GM23338 (cell line): ENCODE results near the gene SLC2A1. TPM values are rescaled to one million over a fixed set of nuclear protein-coding genes. Genes with fewer than 3 reads are reported as not detected.

Experiments
- ATAC-seq: fragments of 200-7000 bp; cut with Tn5 transposase; 3 replicates; pipeline ENCODE4 v1.9.1; 2020
- DNase-seq: peaks from one replicate; pipeline ENCODE4 v3.0.0-alpha.2; 2015; ENCODE audit warnings: low spot score
- H2AFZ ChIP-seq: fragments of 200-600 bp; sonication (generic); 2 replicates; pipeline ENCODE4 v1.8.0; 2016; ENCODE audit warnings: antibody characterized with exemption, mild to moderate bottlenecking, moderate library complexity
- H3F3A ChIP-seq: fragments of 200-600 bp; sonication (generic); replicated peaks from 2 replicates; pipeline ENCODE4 v1.8.0; 2017; ENCODE audit warnings: antibody characterized with exemption, mixed run types, low read depth
- H3K27ac ChIP-seq: fragments of 200-600 bp; sonication (generic); 2 replicates; pipeline ENCODE4 v1.6.1; 2016; ENCODE audit warnings: low read depth
- H3K27me3 ChIP-seq: fragments of 200-600 bp; sonication (generic); 2 replicates; pipeline ENCODE4 v1.8.0; 2016; ENCODE audit warnings: mild to moderate bottlenecking, mixed run types, moderate library complexity; ENCODE audit not compliant: insufficient read depth
- H3K36me3 ChIP-seq: fragments of 200-600 bp; sonication (generic); 2 replicates; pipeline ENCODE4 v1.8.0; 2016; ENCODE audit warnings: mild to moderate bottlenecking; ENCODE audit not compliant: insufficient read depth
- H3K4me1 ChIP-seq: fragments of 200-600 bp; sonication (generic); 2 replicates; pipeline ENCODE4 v1.8.0; 2016; ENCODE audit warnings: mild to moderate bottlenecking, moderate library complexity; ENCODE audit not compliant: insufficient read depth
- H3K4me2 ChIP-seq: fragments of 200-600 bp; sonication (generic); 2 replicates; pipeline ENCODE4 v1.7.1; 2017; ENCODE audit warnings: mixed run types
- H3K4me3 ChIP-seq: fragments of 200-600 bp; sonication (generic); 2 replicates; pipeline ENCODE4 v1.6.1; 2016; ENCODE audit warnings: mixed run types
- H3K79me2 ChIP-seq: fragments of 200-600 bp; sonication (generic); replicated peaks from 2 replicates; pipeline ENCODE4 v1.8.0; 2017; ENCODE audit warnings: mild to moderate bottlenecking; ENCODE audit not compliant: insufficient read depth
- H3K9me2 ChIP-seq: fragments of 200-600 bp; sonication (generic); 2 replicates; pipeline ENCODE4 v1.8.0; 2017; ENCODE audit not compliant: insufficient read depth
- H4K20me1 ChIP-seq: fragments of 200-600 bp; sonication (generic); replicated peaks from 2 replicates; pipeline ENCODE4 v1.8.0; 2017; ENCODE audit warnings: mild to moderate bottlenecking; ENCODE audit not compliant: insufficient read depth
- H3K27ac Mint-ChIP-seq: 2 replicates; pipeline ENCODE4 v1.8.0; 2020; ENCODE audit warnings: inconsistent platforms, mild to moderate bottlenecking, moderate library complexity, mixed read lengths
- H3K27me3 Mint-ChIP-seq: 3 replicates; pipeline ENCODE4 v1.8.0; 2022; ENCODE audit warnings: low read depth, mild to moderate bottlenecking, moderate library complexity, mixed read lengths, inconsistent platforms; ENCODE audit not compliant: insufficient read depth, poor library complexity
- H3K36me3 Mint-ChIP-seq: 3 replicates; pipeline ENCODE4 v1.8.0; 2021; ENCODE audit warnings: low read depth, mild to moderate bottlenecking, inconsistent platforms, moderate library complexity, mixed read lengths
- H3K4me1 Mint-ChIP-seq: 3 replicates; pipeline ENCODE4 v1.8.0; 2020; ENCODE audit warnings: mild to moderate bottlenecking, inconsistent platforms, mixed read lengths
- H3K4me3 Mint-ChIP-seq: 3 replicates; pipeline ENCODE4 v1.8.0; 2021; ENCODE audit warnings: moderate library complexity, mild to moderate bottlenecking, inconsistent platforms, mixed read lengths
- H3K9me3 Mint-ChIP-seq: 3 replicates; pipeline ENCODE4 v1.8.0; 2020; ENCODE audit warnings: moderate library complexity, mild to moderate bottlenecking, inconsistent platforms, mixed read lengths
- CREB1 ChIP-seq: fragments of 250-450 bp; sonication (Bioruptor Pico); IDR thresholded peaks from 2 replicates; pipeline ENCODE4 v1.5.0; 2020; ENCODE audit warnings: low read depth, mild to moderate bottlenecking, moderate library complexity
- EZH2 ChIP-seq: fragments of 200-600 bp; sonication (generic); IDR thresholded peaks from one replicate; pipeline ENCODE4 v1.8.0; 2017; ENCODE audit warnings: antibody characterized with exemption, mild to moderate bottlenecking, low read depth; ENCODE audit not compliant: unreplicated experiment
- EZH2phosphoT487 ChIP-seq: fragments of 200-600 bp; sonication (generic); IDR thresholded peaks from one replicate; pipeline ENCODE4 v1.8.1; 2018; ENCODE audit warnings: antibody characterized with exemption; ENCODE audit not compliant: unreplicated experiment
- JUNB ChIP-seq: IDR thresholded peaks from one replicate; pipeline ENCODE4 v1.6.1; 2016; ENCODE audit warnings: antibody characterized with exemption; ENCODE audit not compliant: unreplicated experiment
- NANOG ChIP-seq: IDR thresholded peaks from 2 replicates; pipeline ENCODE4 v1.6.1; 2016; ENCODE audit warnings: antibody characterized with exemption, borderline replicate concordance
- STAT1 ChIP-seq: IDR thresholded peaks from one replicate; pipeline ENCODE4 v1.6.1; 2016; ENCODE audit warnings: antibody characterized with exemption; ENCODE audit not compliant: unreplicated experiment
- ZNF114 ChIP-seq: fragments of 250-450 bp; sonication (Bioruptor Pico); IDR thresholded peaks from 2 replicates; pipeline ENCODE4 v1.5.0; 2020; ENCODE audit warnings: mild to moderate bottlenecking, moderate library complexity
- polyA plus RNA-seq: library from polyadenylated mRNA; unstranded; fragments of >200 nt; fragmentation: Nextera tagmentation; extraction: Ambion mirVana; gene quantifications from 2 replicates; pipeline ENCODE4 v1.2.1, GENCODE V29; 2016
- total RNA-seq: library from RNA; depleted of rRNA; stranded (reverse); fragments of >200 nt; shearing (Covaris generic); gene quantifications from 2 replicates; pipeline ENCODE4 v1.2.3, GENCODE V29; 2014
- TF ChIP-seq, protein P1 (sequence below), 2 experiments: fragments of 200-600 bp in 1 of 2; sonication (generic) in 1 of 2; conservative IDR thresholded peaks; 2 replicates each; pipeline versions ENCODE4 v1.5.1 to v1.6.1; 2016 to 2017; ENCODE audit warnings: antibody characterized with exemption in 2 of 2, low read depth in 2 of 2, mild to moderate bottlenecking in 2 of 2, moderate library complexity in 1 of 2
- TF ChIP-seq, protein P2 (sequence below): IDR thresholded peaks from one replicate; pipeline ENCODE4 v1.6.1; 2018; ENCODE audit warnings: antibody characterized with exemption; ENCODE audit not compliant: unreplicated experiment
- TF ChIP-seq, protein P3 (sequence below): IDR thresholded peaks from 2 replicates; pipeline ENCODE4 v1.6.1; 2016; ENCODE audit warnings: antibody characterized with exemption

The SLC2A1 gene
- total and polyA plus RNA-seq, 2 experiments from 2014 or later = 66.1 to 305 TPM

- Mint-ChIP-seq H3K27me3 (peaks cover 10% of the 10 kb centered on the region), H3K4me3 (no peak overlapping the region), H3K9me3 (no peaks in the 10 kb centered on the region), H3K27ac (no peak overlapping the region), H3K36me3 (peaks cover 36% of the 10 kb centered on the region), H3K4me1 (peaks cover 20% of the 10 kb centered on the region)
- Histone ChIP-seq H3K4me3 (no peak overlapping the region), H3K27me3 (no peaks in the 10 kb centered on the region), H3K9me2 (no peaks in the 10 kb centered on the region), H3F3A (no peaks in the 10 kb centered on the region; the same call in 1 of the 2 replicates), H3K79me2 (no peaks in the 10 kb centered on the region), H2AFZ (no peak overlapping the region), H3K27ac (no peak overlapping the region), H3K4me1 (peaks cover 16% of the 10 kb centered on the region), H3K36me3 (no peaks in the 10 kb centered on the region; the same call in 1 of the 2 replicates), H3K4me2 (no peak overlapping the region), H4K20me1 (no peaks in the 10 kb centered on the region)
- TF ChIP-seq NANOG (no peak), JUNB (no peak), ZNF114 (CRISPR knock-in tag) (no peak), CREB1 (CRISPR knock-in tag) (no peak), EZH2 (no peak)
- TF ChIP-seq, protein P1, sequence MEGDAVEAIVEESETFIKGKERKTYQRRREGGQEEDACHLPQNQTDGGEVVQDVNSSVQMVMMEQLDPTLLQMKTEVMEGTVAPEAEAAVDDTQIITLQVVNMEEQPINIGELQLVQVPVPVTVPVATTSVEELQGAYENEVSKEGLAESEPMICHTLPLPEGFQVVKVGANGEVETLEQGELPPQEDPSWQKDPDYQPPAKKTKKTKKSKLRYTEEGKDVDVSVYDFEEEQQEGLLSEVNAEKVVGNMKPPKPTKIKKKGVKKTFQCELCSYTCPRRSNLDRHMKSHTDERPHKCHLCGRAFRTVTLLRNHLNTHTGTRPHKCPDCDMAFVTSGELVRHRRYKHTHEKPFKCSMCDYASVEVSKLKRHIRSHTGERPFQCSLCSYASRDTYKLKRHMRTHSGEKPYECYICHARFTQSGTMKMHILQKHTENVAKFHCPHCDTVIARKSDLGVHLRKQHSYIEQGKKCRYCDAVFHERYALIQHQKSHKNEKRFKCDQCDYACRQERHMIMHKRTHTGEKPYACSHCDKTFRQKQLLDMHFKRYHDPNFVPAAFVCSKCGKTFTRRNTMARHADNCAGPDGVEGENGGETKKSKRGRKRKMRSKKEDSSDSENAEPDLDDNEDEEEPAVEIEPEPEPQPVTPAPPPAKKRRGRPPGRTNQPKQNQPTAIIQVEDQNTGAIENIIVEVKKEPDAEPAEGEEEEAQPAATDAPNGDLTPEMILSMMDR (conservative IDR thresholded peaks at IDR 0.05; ENCODE audit: low read depth in 2 of 2) = no peak
- TF ChIP-seq, protein P2, sequence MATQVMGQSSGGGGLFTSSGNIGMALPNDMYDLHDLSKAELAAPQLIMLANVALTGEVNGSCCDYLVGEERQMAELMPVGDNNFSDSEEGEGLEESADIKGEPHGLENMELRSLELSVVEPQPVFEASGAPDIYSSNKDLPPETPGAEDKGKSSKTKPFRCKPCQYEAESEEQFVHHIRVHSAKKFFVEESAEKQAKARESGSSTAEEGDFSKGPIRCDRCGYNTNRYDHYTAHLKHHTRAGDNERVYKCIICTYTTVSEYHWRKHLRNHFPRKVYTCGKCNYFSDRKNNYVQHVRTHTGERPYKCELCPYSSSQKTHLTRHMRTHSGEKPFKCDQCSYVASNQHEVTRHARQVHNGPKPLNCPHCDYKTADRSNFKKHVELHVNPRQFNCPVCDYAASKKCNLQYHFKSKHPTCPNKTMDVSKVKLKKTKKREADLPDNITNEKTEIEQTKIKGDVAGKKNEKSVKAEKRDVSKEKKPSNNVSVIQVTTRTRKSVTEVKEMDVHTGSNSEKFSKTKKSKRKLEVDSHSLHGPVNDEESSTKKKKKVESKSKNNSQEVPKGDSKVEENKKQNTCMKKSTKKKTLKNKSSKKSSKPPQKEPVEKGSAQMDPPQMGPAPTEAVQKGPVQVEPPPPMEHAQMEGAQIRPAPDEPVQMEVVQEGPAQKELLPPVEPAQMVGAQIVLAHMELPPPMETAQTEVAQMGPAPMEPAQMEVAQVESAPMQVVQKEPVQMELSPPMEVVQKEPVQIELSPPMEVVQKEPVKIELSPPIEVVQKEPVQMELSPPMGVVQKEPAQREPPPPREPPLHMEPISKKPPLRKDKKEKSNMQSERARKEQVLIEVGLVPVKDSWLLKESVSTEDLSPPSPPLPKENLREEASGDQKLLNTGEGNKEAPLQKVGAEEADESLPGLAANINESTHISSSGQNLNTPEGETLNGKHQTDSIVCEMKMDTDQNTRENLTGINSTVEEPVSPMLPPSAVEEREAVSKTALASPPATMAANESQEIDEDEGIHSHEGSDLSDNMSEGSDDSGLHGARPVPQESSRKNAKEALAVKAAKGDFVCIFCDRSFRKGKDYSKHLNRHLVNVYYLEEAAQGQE = no peak
- TF ChIP-seq, protein P3, sequence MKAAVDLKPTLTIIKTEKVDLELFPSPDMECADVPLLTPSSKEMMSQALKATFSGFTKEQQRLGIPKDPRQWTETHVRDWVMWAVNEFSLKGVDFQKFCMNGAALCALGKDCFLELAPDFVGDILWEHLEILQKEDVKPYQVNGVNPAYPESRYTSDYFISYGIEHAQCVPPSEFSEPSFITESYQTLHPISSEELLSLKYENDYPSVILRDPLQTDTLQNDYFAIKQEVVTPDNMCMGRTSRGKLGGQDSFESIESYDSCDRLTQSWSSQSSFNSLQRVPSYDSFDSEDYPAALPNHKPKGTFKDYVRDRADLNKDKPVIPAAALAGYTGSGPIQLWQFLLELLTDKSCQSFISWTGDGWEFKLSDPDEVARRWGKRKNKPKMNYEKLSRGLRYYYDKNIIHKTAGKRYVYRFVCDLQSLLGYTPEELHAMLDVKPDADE = no peak
- ATAC-seq (no peak), DNase-seq (no peak)
Measured at GRCh38 chr1:42983253-42983652, 24.6 kb upstream of the SLC2A1 start.

GRCh38 chr1:42982641-42983040, 24.0 kb upstream of the SLC2A1 start:
- Histone ChIP-seq H3F3A (peaks cover 2% of the 10 kb centered on the region; the same call in 1 of the 2 replicates), H4K20me1 (no peaks in the 10 kb centered on the region), H3K9me2 (no peaks in the 10 kb centered on the region; the same call in 1 of the 2 replicates), H3K79me2 (no peaks in the 10 kb centered on the region), H3K27ac (no peak overlapping the region), H3K4me2 (no peak overlapping the region), H2AFZ (no peak overlapping the region), H3K27me3 (no peaks in the 10 kb centered on the region), H3K4me1 (peaks cover 20% of the 10 kb centered on the region), H3K36me3 (peaks cover 6% of the 10 kb centered on the region), H3K4me3 (no peak overlapping the region)
- ATAC-seq = no peak
- DNase-seq = no peak
- Mint-ChIP-seq H3K27ac (no peak overlapping the region), H3K9me3 (no peaks in the 10 kb centered on the region), H3K4me3 (no peak overlapping the region), H3K4me1 (peaks cover 22% of the 10 kb centered on the region), H3K36me3 (peaks cover 42% of the 10 kb centered on the region), H3K27me3 (peaks cover 12% of the 10 kb centered on the region)
- TF ChIP-seq STAT1 (no peak), JUNB (no peak), EZH2phosphoT487 (no peak)
- TF ChIP-seq, protein P2 = no peak
- TF ChIP-seq, protein P3 = no peak
